Kidney glomerular epithelial cell (primary cell): ENCODE data around the gene FMN1.
"Not testable (repeated sequence)": the region's sequence is repeated elsewhere in the genome, so short reads cannot be mapped to it uniquely, and the experiment has no call there.

Experiments used
- DNase-seq: peaks from one replicate; lab custom pipeline; 2025; lab: John Stamatoyannopoulos, UW

The FMN1 gene

DNA sequence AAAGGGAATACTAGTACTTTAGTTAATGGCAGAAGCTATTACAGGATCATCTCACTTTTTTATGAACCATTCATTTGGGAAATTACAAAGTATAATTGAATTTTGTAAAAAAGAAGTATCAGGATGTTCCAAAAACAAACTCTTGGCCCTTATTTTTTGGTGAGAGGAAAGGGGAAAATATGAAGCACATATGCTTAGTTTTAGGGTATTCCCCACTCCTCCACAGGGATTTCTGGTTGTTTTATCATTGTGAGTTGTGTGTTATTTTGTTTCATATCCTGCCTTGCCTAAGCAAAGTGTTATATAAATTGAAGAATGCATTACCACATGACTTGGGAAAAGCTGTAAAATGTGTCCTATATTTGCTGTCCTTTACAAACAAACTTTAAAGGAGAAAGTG, 227.0 kb downstream of the FMN1 start:
- no peak for DNase-seq

DNA sequence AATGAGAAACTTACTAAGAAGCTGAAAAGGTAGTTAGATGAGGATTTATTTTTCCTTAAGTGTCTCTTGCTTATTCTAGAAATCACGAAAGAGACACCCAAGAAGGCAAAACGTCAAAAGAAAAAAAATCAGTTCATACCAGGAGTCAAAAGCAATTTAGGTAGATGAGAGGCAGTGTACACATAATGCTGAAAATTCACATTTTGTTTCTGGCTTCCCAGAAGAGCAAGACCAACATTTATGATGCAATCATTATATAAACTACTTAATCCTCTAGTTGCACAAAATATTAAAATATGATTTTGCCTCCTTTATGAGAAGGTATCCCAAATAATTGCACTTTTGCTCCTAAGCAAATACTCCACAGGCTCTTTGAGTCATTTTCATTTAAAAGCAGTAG, 228.0 kb downstream of the FMN1 start:
- DNase-seq, result no peak

DNA sequence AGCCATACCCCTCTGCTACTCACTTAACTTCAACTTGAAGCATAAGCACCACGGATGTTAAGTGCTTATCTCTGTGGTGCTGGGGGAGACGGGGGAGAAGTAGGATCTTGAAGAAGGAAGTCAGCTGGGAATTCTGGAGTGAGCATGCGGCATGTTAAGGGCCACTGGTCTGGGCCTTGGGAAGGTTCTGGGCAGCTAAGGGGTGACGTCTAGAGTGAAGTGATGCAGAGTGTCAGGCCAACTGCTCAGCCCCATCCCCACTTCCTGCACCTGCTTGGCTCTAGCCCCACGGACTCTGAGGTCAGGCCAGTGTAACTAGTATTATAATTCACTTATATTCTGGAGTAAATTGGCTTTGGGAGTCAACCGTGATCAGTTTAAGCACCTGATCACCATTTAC, 228.6 kb downstream of the FMN1 start:
- DNase-seq, result no peak

DNA sequence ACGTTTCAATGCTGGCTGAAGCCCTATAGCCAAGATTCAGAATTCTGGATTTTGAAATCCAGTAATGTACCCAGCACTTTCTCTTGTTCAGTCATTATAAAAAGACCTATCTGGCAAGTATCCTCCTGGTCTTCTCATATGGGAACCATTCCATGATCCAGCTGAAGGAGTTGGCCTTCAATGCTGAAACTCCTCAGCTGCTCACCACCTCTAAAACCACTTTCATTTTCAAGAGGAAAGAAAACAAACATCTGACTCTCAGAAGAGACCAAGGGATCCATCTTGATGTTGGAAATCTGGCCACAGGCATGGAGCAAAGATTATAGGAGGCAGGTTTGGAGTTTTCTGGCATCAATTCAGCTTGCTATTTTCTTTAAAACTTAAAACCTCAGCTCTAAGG, 235.4 kb downstream of the FMN1 start:
- no peak for DNase-seq

DNA sequence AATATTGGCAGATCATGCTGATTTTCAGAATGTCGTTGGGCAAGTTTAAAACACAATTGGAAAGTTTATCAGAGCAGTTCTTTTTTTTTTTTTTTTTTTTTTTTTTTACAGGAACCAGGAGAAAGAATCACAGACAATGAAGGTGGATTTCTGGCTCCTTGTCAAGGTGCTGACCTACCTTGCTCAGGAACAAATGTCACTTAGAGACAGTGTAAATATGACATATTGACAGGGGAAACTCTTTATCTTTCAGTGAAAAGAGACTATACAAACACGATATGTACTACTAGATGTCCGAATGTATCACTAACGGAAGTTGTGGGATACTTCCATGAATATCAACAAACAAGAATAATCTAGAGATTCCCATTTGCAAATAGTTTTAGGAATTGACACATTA, 237.3 kb downstream of the FMN1 start:
- DNase-seq, result no peak

DNA sequence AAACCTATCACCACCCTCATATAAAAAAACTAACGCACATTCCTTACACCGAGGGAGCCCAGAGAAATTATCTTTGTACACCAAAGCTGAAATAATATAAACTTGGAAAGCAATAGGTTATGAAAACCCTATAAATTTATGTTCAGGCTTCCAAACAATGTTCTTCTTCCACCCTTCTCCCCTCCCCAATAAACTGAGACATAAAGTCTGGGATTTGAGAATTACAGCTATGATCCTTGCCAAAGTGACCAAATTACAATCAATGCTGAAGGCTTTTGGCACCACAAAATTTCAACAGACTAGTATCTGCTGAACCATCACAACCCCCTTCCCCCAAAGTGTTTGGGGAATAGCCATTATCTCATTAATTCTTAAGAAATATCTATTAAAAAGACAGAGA, 237.8 kb downstream of the FMN1 start:
- no peak for DNase-seq

DNA sequence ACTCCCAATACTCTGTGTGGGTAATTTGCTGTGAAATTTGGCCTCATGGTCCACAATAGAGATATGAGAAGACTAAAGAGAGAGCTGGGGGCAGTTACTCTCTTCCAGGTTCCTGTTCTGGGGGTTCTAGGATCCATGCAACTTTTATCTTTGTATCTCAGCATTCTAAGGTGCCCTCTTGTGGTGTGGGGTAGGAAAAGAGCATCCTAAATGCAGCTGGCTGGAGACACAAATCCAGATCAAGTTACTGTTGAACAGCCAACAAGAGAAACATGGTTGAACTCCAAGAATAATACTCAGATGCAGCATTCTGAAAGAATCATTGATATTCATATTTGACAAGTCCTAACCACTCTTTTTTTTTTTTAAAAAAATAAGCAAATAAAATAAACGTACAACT, 238.5 kb downstream of the FMN1 start:
- peak; percentile 50 for DNase-seq

DNA sequence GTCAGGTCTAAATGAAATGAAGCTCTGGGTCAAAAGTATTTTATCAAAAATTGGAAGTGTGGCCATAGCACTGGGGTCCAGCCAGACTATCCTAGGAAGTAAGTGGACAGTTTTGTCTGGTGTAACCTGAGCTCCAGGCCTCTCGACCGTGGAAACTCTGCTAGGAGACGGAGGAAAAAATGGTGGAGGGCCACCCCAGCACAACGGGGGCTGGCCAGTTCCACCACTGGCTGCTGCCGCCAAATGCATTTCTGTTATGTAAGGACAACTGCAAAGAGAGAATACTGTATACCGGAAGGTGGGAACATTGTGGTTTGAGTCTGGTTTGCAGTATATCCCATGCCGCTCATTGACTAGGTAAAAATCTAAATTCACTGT, 241.0 kb downstream of the FMN1 start:
- DNase-seq, result no peak

DNA sequence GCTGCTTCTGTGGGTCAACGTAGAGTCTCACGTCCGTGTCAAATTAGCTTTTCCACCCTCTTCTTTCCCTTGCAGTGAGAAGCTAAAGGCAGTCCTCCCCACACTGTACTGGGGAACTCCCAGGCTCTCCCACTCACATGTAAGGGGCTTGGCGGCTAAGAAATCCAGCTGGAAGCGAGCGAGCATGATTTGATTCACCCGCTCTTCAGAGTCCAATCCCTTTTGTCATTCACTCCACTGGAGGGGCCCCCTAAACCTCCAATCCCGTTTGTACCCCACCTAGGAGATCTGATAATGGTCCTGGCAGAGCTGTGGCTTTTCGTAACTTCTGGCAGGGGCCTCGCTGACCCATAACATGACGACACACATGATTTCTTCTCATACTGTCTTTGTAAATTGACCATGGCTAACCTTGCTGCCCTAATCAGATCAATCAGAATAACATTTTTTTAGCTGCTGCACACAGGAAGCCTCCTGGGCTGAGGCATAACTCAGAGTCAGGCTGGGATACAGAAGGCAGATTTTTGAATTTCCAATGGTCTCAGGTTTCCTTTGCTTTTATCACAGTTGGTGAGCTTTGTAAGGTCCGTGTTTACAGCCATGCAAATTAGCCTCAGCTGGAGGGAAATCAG, 241.5 kb downstream of the FMN1 start:
- DNase-seq, result no peak

DNA sequence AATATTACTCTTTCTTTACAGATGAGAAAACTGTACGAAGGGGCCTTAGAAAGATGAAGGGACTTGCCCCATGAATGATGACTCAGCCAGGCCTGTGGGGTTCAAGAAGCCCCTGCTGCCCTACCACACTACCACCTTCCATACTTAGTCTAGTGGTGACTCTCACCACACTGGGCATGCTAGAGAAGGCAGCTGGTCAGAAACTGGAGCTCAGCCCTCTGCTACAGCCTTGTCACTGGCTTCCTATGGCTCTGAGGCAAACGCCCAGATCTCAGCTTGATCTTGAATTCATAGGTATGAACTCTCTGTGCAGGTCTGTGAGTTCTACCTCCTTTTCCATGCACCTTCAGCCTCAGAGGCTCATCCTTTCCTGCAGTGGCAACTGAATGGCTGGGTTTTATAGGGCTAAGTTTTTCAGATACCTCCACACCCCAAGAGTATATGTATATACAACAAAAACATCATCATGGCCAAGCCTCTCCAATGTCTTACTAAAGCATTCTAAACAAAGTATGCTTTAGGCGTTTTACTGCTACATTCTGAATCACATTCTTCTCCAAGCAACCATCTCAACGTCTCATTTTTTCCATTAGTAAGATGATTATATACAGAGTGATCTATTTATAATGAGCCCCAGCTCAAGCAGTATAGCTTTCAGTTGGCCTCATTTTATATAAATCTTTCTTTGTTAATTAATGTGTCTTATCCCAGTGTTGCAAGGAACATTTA, 242.6 kb downstream of the FMN1 start:
- DNase-seq, result no peak

DNA sequence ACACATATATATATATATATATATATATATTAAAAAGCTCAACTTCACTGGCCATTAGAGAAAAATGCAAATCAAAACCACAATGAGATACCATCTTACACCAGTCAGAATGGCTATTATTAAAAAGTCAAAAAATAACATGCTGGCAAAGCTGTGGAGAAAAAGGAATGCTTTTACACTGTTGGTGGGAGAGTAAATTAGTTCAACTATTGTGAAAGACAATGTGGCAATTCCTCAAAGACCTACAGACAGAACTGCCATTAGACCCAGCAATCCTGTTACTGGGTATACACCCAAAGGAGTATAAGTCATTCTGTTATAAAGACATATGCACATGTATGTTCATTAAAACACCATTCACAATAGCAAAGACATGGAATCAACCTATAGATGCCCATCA, 244.5 kb downstream of the FMN1 start:
- DNase-seq, result not testable (repeated sequence)

DNA sequence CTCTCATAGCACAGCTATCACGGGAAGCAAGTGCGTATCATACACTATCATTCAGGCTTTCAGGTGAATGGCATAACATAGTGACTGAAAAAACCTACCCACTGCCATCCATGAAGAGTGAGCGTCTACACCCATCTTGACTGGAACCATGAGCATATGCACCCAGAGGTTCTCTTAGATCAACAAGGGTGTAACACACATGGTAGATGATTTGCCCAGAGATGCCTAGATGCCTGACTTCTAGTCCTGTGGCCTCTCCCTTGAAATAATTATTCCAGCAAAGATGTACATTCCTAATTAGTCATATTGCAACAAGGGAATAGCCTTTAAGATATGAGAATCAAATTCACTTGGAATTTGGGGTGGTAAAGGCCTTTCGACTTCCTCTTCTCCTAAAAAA, 248.3 kb downstream of the FMN1 start:
- DNase-seq, result no peak

DNA sequence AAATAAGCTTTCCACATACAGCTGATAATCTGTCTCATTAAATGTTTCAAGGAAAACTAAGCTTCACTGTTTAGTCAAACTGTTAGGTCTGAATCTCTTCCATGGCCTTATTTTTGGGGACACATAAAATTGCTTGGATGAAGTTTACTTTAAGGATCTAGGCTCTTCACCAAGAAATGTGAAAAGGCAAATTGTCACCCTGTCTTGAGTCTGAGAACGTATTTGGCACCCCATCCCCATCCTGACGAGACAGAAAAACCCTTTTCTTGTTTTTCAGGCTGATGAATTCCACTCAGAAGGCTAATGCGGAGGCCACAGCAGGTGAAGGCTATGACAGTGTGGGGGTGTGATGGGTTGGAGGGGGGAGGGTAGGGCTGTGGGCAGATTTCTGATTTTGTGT, 250.1 kb downstream of the FMN1 start:
- no peak for DNase-seq

DNA sequence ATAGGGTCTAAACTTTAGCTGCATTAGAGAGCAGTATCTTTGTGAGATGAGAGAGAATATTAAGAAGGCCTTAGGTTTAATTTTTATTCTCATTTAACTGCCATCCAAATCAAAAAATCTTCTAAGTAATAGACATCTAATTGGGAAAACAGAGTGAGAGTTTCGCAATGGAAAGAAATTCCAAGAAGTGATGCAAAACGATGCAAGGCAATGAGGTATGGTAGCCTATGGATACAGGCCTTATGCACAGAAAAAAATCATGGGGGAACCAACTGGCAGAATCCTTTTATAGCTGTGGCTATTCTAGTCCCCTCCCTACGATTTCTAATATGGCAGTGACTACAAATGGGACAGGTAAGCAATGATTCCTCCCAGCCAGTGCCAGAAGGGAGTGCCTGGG, 250.8 kb downstream of the FMN1 start:
- no peak for DNase-seq

DNA sequence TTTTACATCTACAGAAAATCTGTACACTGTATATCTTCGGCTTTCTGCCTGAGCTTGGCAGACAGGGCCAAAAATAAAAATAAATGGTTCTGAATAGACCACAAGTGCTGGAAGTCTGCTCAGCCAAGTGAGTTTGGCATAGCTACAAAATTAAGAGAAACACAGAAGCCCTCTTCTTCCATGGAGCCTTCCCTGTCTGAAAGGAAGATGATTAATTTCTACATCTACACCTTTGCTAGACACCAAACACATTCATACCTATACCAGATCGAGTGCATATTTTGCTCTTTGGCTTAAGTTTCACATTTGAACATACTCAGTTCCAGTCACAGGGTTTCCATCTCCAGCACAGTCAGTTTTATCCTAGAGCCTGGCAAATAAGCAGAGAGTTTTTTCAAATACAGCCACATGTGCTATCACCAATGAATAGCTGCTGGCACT, 252.1 kb downstream of the FMN1 start:
- DNase-seq, result no peak

DNA sequence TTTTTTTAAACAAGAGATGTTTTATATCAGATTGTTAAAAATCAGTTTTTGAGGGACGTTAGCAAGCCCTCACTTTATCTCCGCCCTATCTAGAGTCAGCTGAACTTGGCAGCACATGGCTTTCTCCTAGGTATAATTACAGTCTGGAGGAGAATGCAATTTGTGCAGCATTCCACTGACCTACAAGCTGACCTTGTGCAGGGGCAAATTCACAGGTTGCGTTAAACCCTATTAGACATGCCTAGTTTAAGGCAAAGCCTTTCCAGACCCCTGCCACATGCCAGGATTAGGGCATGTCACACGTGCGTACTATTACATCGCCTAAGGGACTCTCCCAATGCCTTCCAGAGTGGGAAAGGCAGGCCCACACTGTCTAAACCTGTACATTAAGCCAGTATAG, 252.7 kb downstream of the FMN1 start:
- no peak for DNase-seq

DNA sequence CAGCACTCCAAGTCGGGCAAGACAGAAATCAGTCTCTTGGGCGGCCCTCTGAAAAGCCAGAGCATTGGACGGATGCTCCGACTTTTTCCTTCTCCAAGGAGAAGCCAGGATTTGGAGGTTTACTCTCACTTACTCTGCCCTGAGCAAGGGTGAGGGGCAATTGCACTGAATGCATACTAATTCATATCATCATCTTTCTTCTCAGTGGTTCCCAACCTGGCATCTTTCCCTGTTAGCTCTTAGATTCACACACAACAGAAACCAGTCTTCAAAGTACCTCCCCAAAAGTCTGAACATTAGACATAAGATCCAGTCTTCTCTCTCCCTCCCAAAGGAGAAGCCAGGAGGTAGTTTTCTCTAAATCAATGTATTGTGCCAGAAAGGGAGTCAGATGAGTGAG, 257.5 kb downstream of the FMN1 start:
- DNase-seq, result no peak

DNA sequence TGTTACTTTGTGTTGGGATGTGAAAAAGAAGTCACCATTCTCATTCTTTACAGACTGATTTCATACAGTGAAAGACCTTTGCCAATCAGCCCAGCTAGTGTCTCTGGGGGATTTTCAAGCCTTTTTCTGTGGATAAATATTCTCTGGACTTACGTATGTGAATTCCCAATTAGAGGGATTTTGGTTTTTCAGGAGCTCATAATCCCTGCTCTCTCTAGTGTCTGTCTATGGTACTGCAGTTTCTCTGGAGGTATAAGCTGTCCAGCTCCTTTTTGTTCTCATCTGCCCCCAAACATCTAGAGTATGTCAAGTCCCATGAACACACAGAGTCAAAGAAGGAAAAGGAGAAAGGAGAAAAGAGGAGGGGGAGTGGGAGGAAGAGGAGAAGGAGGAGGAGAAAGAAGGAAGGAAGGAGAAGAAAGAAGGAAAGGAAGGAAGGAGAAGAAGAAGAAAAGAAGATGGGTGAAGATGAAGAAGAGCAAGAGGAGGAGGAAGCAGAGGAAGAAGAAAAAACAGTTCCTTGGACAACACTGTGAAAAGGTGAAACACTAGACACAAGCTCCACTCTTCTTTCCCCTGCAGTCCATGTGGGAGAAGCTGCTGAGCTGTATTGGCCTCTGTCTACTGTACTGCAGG, 258.1 kb downstream of the FMN1 start:
- peak; percentile 40 for DNase-seq

DNA sequence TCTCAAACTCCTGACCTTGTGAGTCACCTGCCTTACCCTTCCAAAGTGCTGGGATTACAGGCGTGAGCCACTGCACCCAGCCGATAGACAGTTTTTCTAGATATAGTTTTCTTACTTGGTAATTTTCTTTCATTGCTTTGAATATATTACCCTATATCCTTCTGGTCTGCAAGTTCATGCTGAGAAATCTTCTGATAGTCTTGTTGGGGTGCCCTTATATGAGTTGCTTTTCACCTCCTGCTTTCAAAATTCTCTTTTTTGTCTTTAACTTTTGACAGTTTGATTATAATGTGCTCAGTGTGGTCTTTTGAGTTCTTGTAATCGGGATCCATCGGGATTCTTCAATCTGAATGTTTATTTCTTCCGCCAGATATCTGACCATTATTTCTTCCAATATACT, 259.4 kb downstream of the FMN1 start:
- DNase-seq, result no peak

DNA sequence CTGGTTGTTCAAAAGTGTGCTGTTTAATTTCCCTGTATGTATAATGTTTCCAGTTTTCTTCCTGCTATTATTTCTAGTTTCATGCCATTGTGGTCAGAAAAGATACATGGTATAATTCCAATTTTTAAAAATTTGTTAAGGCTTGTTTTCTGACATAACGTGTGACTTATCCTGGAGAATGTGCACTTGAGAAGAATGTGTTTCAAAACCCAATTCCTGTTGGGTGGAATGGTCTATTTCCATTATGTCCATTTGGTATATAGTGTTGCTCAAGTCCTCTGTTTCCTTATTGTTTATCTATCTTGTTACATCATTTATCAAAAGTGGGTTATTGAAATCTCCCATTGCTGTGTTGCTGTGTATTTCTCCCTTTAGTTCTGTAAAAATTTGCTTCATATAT, 261.3 kb downstream of the FMN1 start:
- DNase-seq, result no peak

DNA sequence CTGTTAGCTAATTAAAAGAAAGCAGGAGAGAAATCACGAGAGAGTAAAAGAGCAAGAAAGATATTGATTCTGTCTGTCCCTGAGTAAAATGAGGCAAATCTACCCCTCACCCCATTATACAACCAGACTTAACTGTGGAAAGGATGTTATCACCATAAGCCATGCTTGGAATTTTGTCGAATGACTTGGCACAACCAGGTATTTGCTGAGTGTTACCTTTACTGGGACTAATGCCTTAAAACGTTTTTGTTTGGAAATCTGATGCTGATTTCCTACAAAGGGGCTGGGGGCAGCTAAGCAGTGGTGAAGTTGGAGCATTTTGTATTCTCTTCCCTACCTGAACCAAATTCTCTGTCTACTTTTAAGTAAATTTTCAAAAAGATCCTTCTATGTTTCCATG, 265.6 kb downstream of the FMN1 start:
- DNase-seq, result no peak

DNA sequence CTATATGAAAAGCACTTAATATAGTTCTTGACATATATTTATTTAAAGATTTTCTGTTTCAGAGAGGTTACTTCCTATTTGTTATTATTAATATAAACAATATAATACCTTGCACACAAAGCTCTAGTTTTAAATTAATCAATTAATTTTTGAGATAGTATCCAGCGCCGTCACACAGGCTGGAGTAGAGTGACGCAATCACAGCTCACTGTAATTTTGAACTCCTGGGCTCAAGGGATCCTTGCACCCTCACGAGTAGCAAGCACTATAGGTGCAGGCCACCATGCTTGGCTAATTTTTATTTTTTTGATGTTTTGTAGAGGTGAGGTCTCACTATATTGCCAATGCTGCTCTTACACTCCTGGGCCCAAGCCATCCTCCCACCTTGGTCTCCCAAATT, 267.4 kb downstream of the FMN1 start:
- no peak for DNase-seq

DNA sequence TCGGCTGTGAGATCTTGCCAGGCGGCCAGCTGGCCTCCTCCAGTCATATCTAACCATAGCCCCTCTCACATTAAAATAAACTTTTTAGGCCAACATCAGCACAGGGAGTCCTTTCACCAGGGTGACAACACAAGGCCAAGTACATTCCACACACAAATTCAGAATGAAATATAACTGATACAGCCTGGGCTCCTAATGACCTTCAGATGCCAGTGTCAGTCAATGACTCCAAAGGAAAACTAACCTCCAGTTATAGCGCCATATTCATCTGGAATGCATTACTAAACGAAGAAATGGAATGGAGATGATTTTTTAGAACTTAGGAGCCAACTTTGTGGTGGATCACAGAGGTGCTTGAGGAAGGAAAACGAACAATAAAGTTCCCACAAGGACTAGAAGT, 271.3 kb downstream of the FMN1 start:
- no peak for DNase-seq

DNA sequence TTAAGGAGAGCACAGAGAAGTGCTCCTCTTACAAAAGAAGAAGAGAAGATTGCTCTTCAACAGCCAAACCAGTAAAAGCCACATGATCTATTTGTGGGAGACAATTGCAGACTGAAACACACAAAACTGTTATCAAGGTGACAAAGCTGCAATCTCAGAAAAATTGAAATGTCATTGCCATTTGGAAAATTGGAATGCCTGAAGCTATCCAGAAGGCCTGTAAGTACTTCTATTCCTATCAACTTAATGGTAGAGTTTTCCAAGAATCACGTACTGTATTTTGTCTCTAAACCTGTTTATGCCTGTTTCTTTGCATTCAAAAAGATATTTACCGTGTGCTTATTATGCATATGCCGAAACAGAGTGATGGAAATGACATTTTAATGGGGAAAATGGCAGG, 272.0 kb downstream of the FMN1 start:
- no peak for DNase-seq
